DMS 273 treated with DMSO at 0.1 percent for 48 hours (cell line): ENCODE measurements around the gene CDC40.
"Not testable (repeated sequence)": the region's sequence is repeated elsewhere in the genome, so short reads cannot be mapped to it uniquely, and the experiment has no call there.

Source experiments
- DNase-seq: peaks from one replicate; lab custom pipeline; 2025; lab: John Stamatoyannopoulos, UW

Gene CDC40

DNA sequence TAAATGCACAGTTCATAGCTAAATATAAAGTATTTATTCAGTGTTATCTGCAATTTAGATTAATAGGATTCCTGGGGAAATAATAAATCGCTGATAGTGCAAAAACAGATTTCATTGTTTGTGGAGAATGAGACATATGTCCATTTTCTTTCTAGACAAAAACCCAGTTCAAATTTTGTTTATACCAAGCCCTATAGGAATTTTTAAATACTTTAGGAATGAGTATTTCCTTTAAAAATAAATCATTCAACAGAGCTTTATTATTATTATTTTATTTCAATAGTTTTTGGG, 91.5 kb downstream of the CDC40 start:
- DNase-seq: no peak

DNA sequence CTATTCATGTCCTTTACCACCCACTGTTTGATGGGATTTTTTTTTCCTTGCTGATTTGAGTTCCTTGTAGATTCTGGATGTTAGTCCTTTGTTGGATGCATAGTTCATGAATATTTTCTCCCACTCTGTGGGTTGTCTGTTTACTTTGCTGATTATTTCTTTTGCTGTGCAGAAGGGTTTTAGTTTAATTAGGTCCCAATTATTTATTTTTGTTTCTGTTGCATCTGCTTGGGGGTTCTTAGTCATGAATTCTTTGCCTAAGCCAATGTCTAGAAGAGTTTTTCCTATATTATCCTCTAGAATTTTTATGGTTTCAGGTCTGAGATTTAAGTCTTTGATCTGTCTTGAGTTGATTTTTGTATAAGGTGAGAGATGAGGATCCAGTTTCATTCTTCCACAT, 92.6 kb downstream of the CDC40 start:
- not testable (repeated sequence) for DNase-seq

DNA sequence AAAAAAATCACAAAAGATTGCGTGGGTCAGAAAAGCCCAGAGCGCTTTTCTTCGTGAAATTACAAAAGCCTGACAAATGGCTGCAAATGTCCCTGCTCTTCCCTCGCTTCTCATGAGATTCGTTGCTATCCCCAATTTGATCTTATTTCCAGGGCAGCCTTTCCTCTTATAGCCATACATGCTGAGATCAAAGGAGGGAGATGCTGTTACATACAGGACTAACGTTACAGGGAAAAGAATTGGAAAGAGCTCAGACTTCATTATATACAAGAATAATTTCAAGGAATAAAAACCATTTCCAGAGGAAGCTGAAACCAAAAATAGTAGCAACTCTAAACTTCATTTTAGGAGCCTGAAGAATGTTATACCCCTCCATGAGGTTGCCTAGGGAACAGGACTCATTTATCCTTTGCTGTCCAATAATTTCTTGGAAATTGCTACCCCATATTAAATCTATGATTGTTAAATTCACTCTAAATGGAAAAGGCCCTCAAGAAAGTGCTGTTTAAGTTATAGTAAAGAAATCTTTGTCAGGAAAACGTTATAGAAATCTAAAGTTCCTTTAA, 97.0 kb downstream of the CDC40 start:
- no peak for DNase-seq
